Measurements from ENCODE around the gene SLC1A1.

SLC1A1 gene

GRCh38 chr9:4592886-4593285 is 102.6 kb downstream of the SLC1A1 start:
- Histone ChIP-seq H3K79me2 (ENCODE audit: insufficient read depth, low read length) (no peaks in the 10 kb centered on the region), H2AFZ (ENCODE audit: low read depth, low read length) (no peak overlapping the region), H3K9ac (ENCODE audit: low read depth, low read length) (no peak overlapping the region), H3K4me3 (ENCODE audit: low read depth in 1 of 2, low read length in 2 of 2) (no peak overlapping the region), H3K27me3 (ENCODE audit: insufficient read depth, low read length, poor library complexity) (no peaks in the 10 kb centered on the region), H3K4me1 (ENCODE audit: insufficient read depth, low read length) (peaks cover 11% of the 10 kb centered on the region), H4K20me1 (ENCODE audit: insufficient read depth, low read length) (no peaks in the 10 kb centered on the region), H3K4me2 (ENCODE audit: insufficient read depth, low read length) (no peak overlapping the region), H3K9me3 (ENCODE audit: insufficient read depth, low read length, severe bottlenecking) (no peaks in the 10 kb centered on the region), H3K36me3 (ENCODE audit: insufficient read depth, low read length) (no peaks in the 10 kb centered on the region), H3K27ac (ENCODE audit: low read length) (no peak overlapping the region)
- DNase-seq (no peak), ATAC-seq (ENCODE audit: insufficient read depth, low read depth) (no peak)
- TF ChIP-seq EZH2 (IDR thresholded peaks at IDR 0.05; ENCODE audit: borderline replicate concordance, low read depth, low read length, severe bottlenecking) (no peak), CTCF (IDR thresholded peaks at IDR 0.05; ENCODE audit: borderline replicate concordance, extremely low read depth, low read length, poor library complexity, severe bottlenecking) (no peak)

- no peak for ATAC-seq (ENCODE audit: insufficient read depth, low read depth)
Measured at GRCh38 chr9:4594545-4594944, 104.3 kb downstream of the SLC1A1 start.

GRCh38 chr9:4594994-4595393 is 104.7 kb downstream of the SLC1A1 start:
- Histone ChIP-seq H3K79me2 (ENCODE audit: insufficient read depth, low read length) (no peaks in the 10 kb centered on the region), H3K27me3 (ENCODE audit: insufficient read depth, low read length, poor library complexity) (no peaks in the 10 kb centered on the region), H3K27ac (ENCODE audit: low read length) (no peak overlapping the region), H3K4me1 (ENCODE audit: insufficient read depth, low read length) (peaks cover 11% of the 10 kb centered on the region), H2AFZ (ENCODE audit: low read depth, low read length) (no peak overlapping the region), H4K20me1 (ENCODE audit: insufficient read depth, low read length) (no peaks in the 10 kb centered on the region), H3K4me2 (ENCODE audit: insufficient read depth, low read length) (no peak overlapping the region), H3K36me3 (ENCODE audit: insufficient read depth, low read length) (no peaks in the 10 kb centered on the region), H3K9me3 (ENCODE audit: insufficient read depth, low read length, severe bottlenecking) (no peaks in the 10 kb centered on the region), H3K9ac (ENCODE audit: low read depth, low read length) (no peak overlapping the region), H3K4me3 (ENCODE audit: low read depth in 1 of 2, low read length in 2 of 2) (no peak overlapping the region)
- TF ChIP-seq CTCF (IDR thresholded peaks at IDR 0.05; ENCODE audit: borderline replicate concordance, extremely low read depth, low read length, poor library complexity, severe bottlenecking), result no peak
- TF ChIP-seq EZH2 (IDR thresholded peaks at IDR 0.05; ENCODE audit: borderline replicate concordance, low read depth, low read length, severe bottlenecking), result no peak
- no peak for DNase-seq
- no peak for ATAC-seq (ENCODE audit: insufficient read depth, low read depth)

More at GRCh38 chr9:4594545-4594944, 104.3 kb downstream of the SLC1A1 start:
- H3K9ac ChIP-seq (ENCODE audit: low read depth, low read length), result no peak overlapping the region
- DNase-seq, result no peak
- no peaks in the 10 kb centered on the region for H4K20me1 ChIP-seq (ENCODE audit: insufficient read depth, low read length)
- H3K36me3 ChIP-seq (ENCODE audit: insufficient read depth, low read length), result no peaks in the 10 kb centered on the region
- TF ChIP-seq EZH2 (IDR thresholded peaks at IDR 0.05; ENCODE audit: borderline replicate concordance, low read depth, low read length, severe bottlenecking) (no peak), CTCF (IDR thresholded peaks at IDR 0.05; ENCODE audit: borderline replicate concordance, extremely low read depth, low read length, poor library complexity, severe bottlenecking) (no peak)
- H3K79me2 ChIP-seq (ENCODE audit: insufficient read depth, low read length), result no peaks in the 10 kb centered on the region
- no peak overlapping the region for H3K27ac ChIP-seq (ENCODE audit: low read length)
- no peak overlapping the region for H2AFZ ChIP-seq (ENCODE audit: low read depth, low read length)
- no peak overlapping the region for H3K4me3 ChIP-seq (ENCODE audit: low read depth in 1 of 2, low read length in 2 of 2)
- no peaks in the 10 kb centered on the region for H3K9me3 ChIP-seq (ENCODE audit: insufficient read depth, low read length, severe bottlenecking)
- no peaks in the 10 kb centered on the region for H3K27me3 ChIP-seq (ENCODE audit: insufficient read depth, low read length, poor library complexity)
- H3K4me1 ChIP-seq (ENCODE audit: insufficient read depth, low read length), result peaks cover 11% of the 10 kb centered on the region
- no peak overlapping the region for H3K4me2 ChIP-seq (ENCODE audit: insufficient read depth, low read length)
